GM12878 (cell line): ENCODE results near the gene TPPP. TPM values are rescaled to one million over a fixed set of nuclear protein-coding genes. Genes with fewer than 3 reads are reported as not detected.
"Not testable (repeated sequence)": the region's sequence is repeated elsewhere in the genome, so short reads cannot be mapped to it uniquely, and the experiment has no call there.

Source experiments
- ATAC-seq: fragments of 200-7000 bp; cut with Tn5 transposase; 3 replicates; pipeline ENCODE4 v1.9.1; 2020; ENCODE audit warnings: mild to moderate bottlenecking, moderate library complexity
- BruUV-seq: library from RNA; stranded (reverse); fragments of 400-500 nt; replicated peaks from 2 replicates; lab custom pipeline; 2021; lab: Mats Ljungman, UMichigan
- CTCF ChIA-PET: fragments of 300-600 bp; sonication (Branson Sonifier 250); formaldehyde crosslinking; extraction: SDS; loops from one replicate; lab custom pipeline; 2021; ENCODE audit warnings: inconsistent platforms; lab: Yijun Ruan, JAX
- POLR2A ChIA-PET: fragments of 350-600 bp; formaldehyde crosslinking; extraction: SDS; loops from one replicate; lab custom pipeline; 2021; ENCODE audit warnings: inconsistent platforms; lab: Charles Lee
- RAD21 ChIA-PET: fragments of 300-600 bp; sonication (Branson Sonifier 250); formaldehyde crosslinking; loops from one replicate; lab custom pipeline; 2023; ENCODE audit warnings: antibody characterized with exemption; ENCODE audit not compliant: unreplicated experiment; lab: Charles Lee
- SMC1A ChIA-PET: fragments of 300-600 bp; sonication (Branson Sonifier 250); formaldehyde crosslinking; loops from one replicate; lab custom pipeline; 2023; ENCODE audit not compliant: unreplicated experiment, uncharacterized antibody; lab: Charles Lee
- DNase-seq: peaks from one replicate; pipeline ENCODE4 v3.0.0-alpha.2; 2011; ENCODE audit warnings: low read depth, low spot score
- FAIRE-seq: peaks from 3 replicates; lab custom pipeline; 2011; peaks lifted over from hg19 to GRCh38; lab: Jason Lieb, UNC
- H2AFZ ChIP-seq: 2 replicates; pipeline ENCODE4 v1.6.0; 2011; ENCODE audit warnings: low read depth, low read length, control low read depth; ENCODE audit not compliant: control insufficient read depth
- H3K27ac ChIP-seq: 2 replicates; pipeline ENCODE4 v1.5.1; 2011; ENCODE audit warnings: control low read depth; ENCODE audit not compliant: control insufficient read depth, insufficient read depth
- H3K27me3 ChIP-seq, 2 experiments: replicated peaks in 1 of 2; 2 replicates each; pipeline versions ENCODE4 v1.6.0 to v1.6.1; 2011; ENCODE audit warnings: low read length in 1 of 2; ENCODE audit not compliant: control insufficient read depth in 2 of 2, insufficient read depth in 2 of 2
- H3K36me3 ChIP-seq, 2 experiments: 2 replicates each; pipeline ENCODE4 v1.5.1; 2011; ENCODE audit warnings: low read length in 1 of 2; ENCODE audit not compliant: control insufficient read depth in 2 of 2, insufficient read depth in 2 of 2
- H3K4me1 ChIP-seq: 2 replicates; pipeline ENCODE4 v1.6.1; 2011; ENCODE audit warnings: mild to moderate bottlenecking, low read length, moderate library complexity, mixed read lengths; ENCODE audit not compliant: control insufficient read depth, insufficient read depth
- H3K4me2 ChIP-seq: 2 replicates; pipeline ENCODE4 v1.6.0; 2011; ENCODE audit warnings: control low read depth; ENCODE audit not compliant: control insufficient read depth, insufficient read depth
- H3K4me3 ChIP-seq: fragments of 200-600 bp; sonication (generic); 2 replicates; pipeline ENCODE4 v1.5.1; 2016
- H3K79me2 ChIP-seq: 2 replicates; pipeline ENCODE4 v1.6.0; 2011; ENCODE audit warnings: low read length; ENCODE audit not compliant: control insufficient read depth, insufficient read depth
- H3K9ac ChIP-seq: 2 replicates; pipeline ENCODE4 v1.8.0; 2011; ENCODE audit warnings: low read length, control low read depth, mixed read lengths; ENCODE audit not compliant: control insufficient read depth, insufficient read depth
- H3K9me3 ChIP-seq: replicated peaks from 3 replicates; pipeline ENCODE4 v1.5.1; 2011; ENCODE audit warnings: mild to moderate bottlenecking, low read length; ENCODE audit not compliant: control insufficient read depth, insufficient read depth
- H4K20me1 ChIP-seq: 2 replicates; pipeline ENCODE4 v1.6.0; 2011; ENCODE audit not compliant: control insufficient read depth, insufficient read depth
- WGBS: methylation state at CpG from one replicate; pipeline ENCODE4 v1.1.6; 2016; ENCODE audit warnings: low lambda C conversion rate; ENCODE audit not compliant: insufficient replicate concordance, insufficient coverage; ENCODE audit errors: missing lambda C conversion rate; 5-methylcytosine and 5-hydroxymethylcytosine counted together
- in situ Hi-C: fragments of 300-500 bp; cut with MboI; formaldehyde crosslinking; loops from 9 replicates; pipeline ENCODE4 v1.14.3; 2018; ENCODE audit warnings: mixed read lengths
- intact Hi-C: fragments of 100-400 bp; cut with micrococcal nuclease; formaldehyde crosslinking; loops from one replicate; pipeline ENCODE4 v1.14.2; 2022; ENCODE audit not compliant: unreplicated experiment
- polyA plus RNA-seq, 11 experiments: library from polyadenylated mRNA; depleted of rRNA in 4 of 11; unstranded in 6 of 11; stranded (reverse) in 5 of 11; fragments of >200 nt; fragmentation: Nextera tagmentation in 4 of 11; fragmentation: Illumina TruSeq in 1 of 11; extraction: Ambion mirVana in 4 of 11; extraction: Trizol in 1 of 11; gene quantifications; 1 replicate in 1 of 11; 2 replicates in 10 of 11; pipeline versions ENCODE4 v1.2.1 to v1.2.3, GENCODE V29; 2011 to 2016; ENCODE audit warnings: inconsistent platforms in 2 of 11, missing spikeins in 2 of 11, low read depth in 1 of 11
- total RNA-seq, 4 experiments: library from RNA; depleted of rRNA in 3 of 4; stranded (reverse); fragments of >200 nt in 3 of 4; fragmentation: Illumina TruSeq in 1 of 4; extraction: Trizol in 1 of 4; gene quantifications; 2 replicates each; pipeline versions ENCODE4 v1.2.1 to v1.2.3, GENCODE V29; 2013 to 2021

TPPP gene
- total and polyA plus RNA-seq, 10 of the 15 experiments (the other 5 are each of a cell fraction or from before 2014, with no cell fraction given): under 0.01 to 0.24 (median 0.04) TPM; not detected in 4

DNA sequence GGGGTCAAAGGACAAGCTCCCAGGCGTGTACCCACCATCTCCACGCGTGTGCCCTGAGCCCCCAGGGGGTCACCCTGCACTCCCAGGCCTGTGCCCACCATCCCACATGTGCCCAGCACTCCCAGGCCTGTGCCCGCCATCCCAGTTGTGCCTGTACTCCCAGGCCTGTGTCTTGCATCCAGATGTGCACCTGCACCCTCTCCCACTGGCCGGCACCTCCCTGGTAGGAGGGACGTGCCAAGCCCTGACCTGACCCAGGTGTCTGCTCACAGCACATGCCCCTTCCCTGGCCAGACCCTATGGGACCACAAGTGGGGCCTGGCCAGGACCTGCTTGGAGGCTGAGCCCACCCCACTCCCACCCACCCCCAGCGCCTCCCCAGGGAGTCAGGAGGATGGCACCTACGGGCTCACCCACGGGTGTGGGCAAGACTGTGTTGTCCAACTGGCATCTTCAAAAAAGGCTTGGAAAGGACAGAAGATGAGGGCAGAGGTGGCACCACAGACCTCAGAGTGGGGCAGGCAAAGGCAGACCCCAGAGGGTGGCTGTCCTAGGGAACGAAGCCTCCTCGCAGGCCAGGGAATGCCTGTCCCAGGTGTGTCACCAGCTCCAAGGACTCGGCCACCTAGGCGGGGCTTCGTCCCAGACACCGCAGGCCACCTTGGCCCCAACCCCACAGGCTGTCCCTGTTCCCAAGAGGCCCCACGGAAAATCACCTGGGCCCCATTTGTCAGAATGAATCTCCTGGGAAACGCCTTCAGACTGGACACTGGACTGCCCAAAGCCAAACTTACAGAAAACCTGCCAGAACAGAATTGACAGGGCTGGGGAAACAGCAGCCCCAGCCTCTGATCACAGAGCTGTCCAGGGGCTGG lies 11.6 kb downstream of the TPPP start:
- intact Hi-C loops, DNase-seq, BruUV-seq, H4K20me1 ChIP-seq, H3K36me3 ChIP-seq, H3K79me2 ChIP-seq, H3K9me3 ChIP-seq, H3K4me1 ChIP-seq, RAD21 ChIA-PET, POLR2A ChIA-PET, H3K9ac ChIP-seq, H3K27me3 ChIP-seq, FAIRE-seq, H3K27ac ChIP-seq, H3K4me2 ChIP-seq, H2AFZ ChIP-seq, SMC1A ChIA-PET, CTCF ChIA-PET, ATAC-seq, H3K4me3 ChIP-seq: not testable (repeated sequence)
- 46% methylated on average over 15 of the region's 17 CpGs for WGBS
- in situ Hi-C loops: loop anchor here (5.0 kb wide), 1 partner anchor 96 kb away; no protein-coding TSS in a partner anchor

DNA sequence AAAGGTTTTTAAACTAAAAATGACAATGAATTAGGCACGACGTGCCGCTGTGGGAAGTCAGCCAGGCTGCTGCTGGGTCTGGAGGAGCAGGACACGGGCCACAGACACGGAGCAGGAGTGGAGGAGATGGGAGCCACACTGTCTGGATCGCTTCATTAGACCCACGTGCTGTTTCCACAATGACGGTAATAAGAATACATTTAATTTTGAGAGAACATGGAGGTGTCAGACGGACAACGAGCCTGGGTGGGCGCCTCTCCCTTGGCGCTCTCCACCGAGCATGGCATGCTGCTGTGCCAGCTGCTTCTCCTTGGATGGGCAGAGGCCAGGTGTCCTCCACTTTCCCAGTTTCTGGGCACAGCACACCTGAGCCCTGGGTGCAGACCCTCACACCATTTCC lies 12.3 kb downstream of the TPPP start:
- H3K4me2 ChIP-seq, DNase-seq, intact Hi-C loops, FAIRE-seq, H3K9me3 ChIP-seq, H3K4me3 ChIP-seq, SMC1A ChIA-PET, BruUV-seq, H3K27me3 ChIP-seq, RAD21 ChIA-PET, H4K20me1 ChIP-seq, POLR2A ChIA-PET, H3K9ac ChIP-seq, ATAC-seq, H3K36me3 ChIP-seq, H3K27ac ChIP-seq, H3K79me2 ChIP-seq, CTCF ChIA-PET, H2AFZ ChIP-seq, H3K4me1 ChIP-seq: not testable (repeated sequence)
- WGBS: 58% methylated on average over 13 of the region's 13 CpGs
- in situ Hi-C loops: loop anchor here (5.0 kb wide), 1 partner anchor 96 kb away; no protein-coding TSS in a partner anchor

DNA sequence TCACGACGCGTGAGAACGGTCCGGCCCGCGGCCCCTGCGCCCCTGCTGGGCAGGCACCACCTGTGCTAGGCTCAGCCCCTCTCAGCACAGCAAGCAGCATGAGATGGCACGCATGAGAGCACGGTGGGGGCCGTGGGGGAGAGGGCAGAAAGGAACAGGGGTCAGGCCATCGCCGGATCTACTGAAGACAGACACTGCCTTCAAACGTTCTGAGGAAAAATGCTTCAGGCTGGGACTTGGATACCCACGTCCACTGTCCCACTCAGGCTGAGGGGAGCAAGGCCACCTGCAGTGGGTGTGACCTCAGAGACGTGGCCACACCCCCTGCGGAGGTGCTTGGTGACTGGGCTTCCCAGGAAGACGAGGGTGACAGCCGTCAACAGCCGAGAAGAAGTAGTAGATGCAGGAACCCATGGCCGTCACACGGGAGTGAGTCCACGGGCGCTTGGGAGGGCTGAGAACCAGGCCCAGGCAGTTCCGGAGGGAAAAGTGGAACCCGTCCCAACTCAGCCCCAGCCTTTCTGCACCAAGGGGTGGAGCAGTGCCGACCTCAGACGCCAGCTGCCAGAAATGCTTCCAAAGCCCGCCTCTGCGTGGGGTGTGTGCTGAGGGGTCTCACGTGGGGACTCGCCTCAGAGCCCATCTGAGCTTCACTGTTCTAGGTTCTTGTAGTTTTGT lies 12.9 kb downstream of the TPPP start:
- H3K9me3 ChIP-seq, H3K4me2 ChIP-seq, H3K27ac ChIP-seq, H3K79me2 ChIP-seq, RAD21 ChIA-PET, H3K4me3 ChIP-seq, DNase-seq, H3K4me1 ChIP-seq, ATAC-seq, H4K20me1 ChIP-seq, CTCF ChIA-PET, BruUV-seq, SMC1A ChIA-PET, H3K36me3 ChIP-seq, POLR2A ChIA-PET, H2AFZ ChIP-seq, FAIRE-seq, H3K9ac ChIP-seq, intact Hi-C loops, H3K27me3 ChIP-seq: not testable (repeated sequence)
- WGBS: 20% methylated on average over 1 of the region's 32 CpGs
- in situ Hi-C loops: loop anchor here (5.0 kb wide), 1 partner anchor 97 kb away; no protein-coding TSS in a partner anchor
